ENCODE data around the gene TPO. TPM values are rescaled to one million over a fixed set of nuclear protein-coding genes. Genes with fewer than 3 reads are reported as not detected.
"Not testable (repeated sequence)": the region's sequence is repeated elsewhere in the genome, so short reads cannot be mapped to it uniquely, and the experiment has no call there.

Gene TPO
- total RNA-seq, 1 donor from 2014 or later: 17.5 TPM

- DNase-seq (ENCODE audit: low spot score): peak; percentile 53
These were observed 86.0 kb downstream of the TPO start for GRCh38 chr2:1499033-1499795.

GRCh38 chr2:1501038-1501851 lies 88.0 kb downstream of the TPO start:
- DNase-seq (ENCODE audit: low spot score): no peak

- DNase-seq (ENCODE audit: low spot score): no peak
These were observed 88.7 kb downstream of the TPO start for GRCh38 chr2:1501991-1502390.

- DNase-seq (ENCODE audit: low spot score): no peak
These were observed 89.6 kb downstream of the TPO start for GRCh38 chr2:1502891-1503304.

- no peak for DNase-seq (ENCODE audit: low spot score)
These were observed 90.4 kb downstream of the TPO start for GRCh38 chr2:1503471-1504310.

- no peak for DNase-seq (ENCODE audit: low spot score)
These were observed 91.1 kb downstream of the TPO start for GRCh38 chr2:1504311-1504750.

- no peak for DNase-seq (ENCODE audit: low spot score)
These were observed 91.8 kb downstream of the TPO start for GRCh38 chr2:1505031-1505441.

- DNase-seq (ENCODE audit: low spot score): no peak
These were observed 96.2 kb downstream of the TPO start for GRCh38 chr2:1509271-1510065.

GRCh38 chr2:1510176-1510575 lies 96.9 kb downstream of the TPO start:
- no peak for DNase-seq (ENCODE audit: low spot score)

- no peak for DNase-seq (ENCODE audit: low spot score)
These were observed 98.2 kb downstream of the TPO start for GRCh38 chr2:1511455-1511854.

- DNase-seq (ENCODE audit: low spot score): no peak
These were observed 99.3 kb downstream of the TPO start for GRCh38 chr2:1512321-1513289.

- no peak for DNase-seq (ENCODE audit: low spot score)
These were observed 101.3 kb downstream of the TPO start for GRCh38 chr2:1514391-1515072.

GRCh38 chr2:1515073-1515430 lies 101.8 kb downstream of the TPO start:
- DNase-seq (ENCODE audit: low spot score): no peak

GRCh38 chr2:1515986-1516797 lies 102.9 kb downstream of the TPO start:
- DNase-seq (ENCODE audit: low spot score): no peak

GRCh38 chr2:1516798-1517060 lies 103.5 kb downstream of the TPO start:
- DNase-seq (ENCODE audit: low spot score): no peak

GRCh38 chr2:1517291-1517690 lies 104.0 kb downstream of the TPO start:
- not testable (repeated sequence) for DNase-seq (ENCODE audit: low spot score)

GRCh38 chr2:1517786-1518185 lies 104.5 kb downstream of the TPO start:
- no peak for DNase-seq (ENCODE audit: low spot score)

GRCh38 chr2:1518331-1518803 lies 105.1 kb downstream of the TPO start:
- DNase-seq (ENCODE audit: low spot score): no peak

Data from mesenteric fat pad (tissue), 1 donor.